ENCODE results near the gene FAM81A.

GRCh38 chr15:59424616-59425015, 13.4 kb upstream of the FAM81A start:
- TF ChIP-seq CTCF (IDR thresholded peaks at IDR 0.05) = no peak
- TF ChIP-seq POLR2A (IDR thresholded peaks at IDR 0.05) = no peak
- no peak for TF ChIP-seq POLR2AphosphoS5 (IDR thresholded peaks at IDR 0.05; ENCODE audit: insufficient read depth in 1 of 2, low read depth in 1 of 2)
